HG02938 (cell line): ENCODE measurements around the gene RRP36.
"Not testable (repeated sequence)": the region's sequence is repeated elsewhere in the genome, so short reads cannot be mapped to it uniquely, and the experiment has no call there.

ENCODE experiments used
- ATAC-seq: cut with Tn5 transposase; IDR thresholded peaks from one replicate; pipeline ENCODE4 v1.9.1; 2021; ENCODE audit warnings: mild to moderate bottlenecking, moderate library complexity; ENCODE audit not compliant: unreplicated experiment

Gene RRP36, protein sequence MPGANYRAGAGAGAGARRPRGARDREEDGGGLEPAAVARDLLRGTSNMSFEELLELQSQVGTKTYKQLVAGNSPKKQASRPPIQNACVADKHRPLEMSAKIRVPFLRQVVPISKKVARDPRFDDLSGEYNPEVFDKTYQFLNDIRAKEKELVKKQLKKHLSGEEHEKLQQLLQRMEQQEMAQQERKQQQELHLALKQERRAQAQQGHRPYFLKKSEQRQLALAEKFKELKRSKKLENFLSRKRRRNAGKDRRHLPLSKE

DNA sequence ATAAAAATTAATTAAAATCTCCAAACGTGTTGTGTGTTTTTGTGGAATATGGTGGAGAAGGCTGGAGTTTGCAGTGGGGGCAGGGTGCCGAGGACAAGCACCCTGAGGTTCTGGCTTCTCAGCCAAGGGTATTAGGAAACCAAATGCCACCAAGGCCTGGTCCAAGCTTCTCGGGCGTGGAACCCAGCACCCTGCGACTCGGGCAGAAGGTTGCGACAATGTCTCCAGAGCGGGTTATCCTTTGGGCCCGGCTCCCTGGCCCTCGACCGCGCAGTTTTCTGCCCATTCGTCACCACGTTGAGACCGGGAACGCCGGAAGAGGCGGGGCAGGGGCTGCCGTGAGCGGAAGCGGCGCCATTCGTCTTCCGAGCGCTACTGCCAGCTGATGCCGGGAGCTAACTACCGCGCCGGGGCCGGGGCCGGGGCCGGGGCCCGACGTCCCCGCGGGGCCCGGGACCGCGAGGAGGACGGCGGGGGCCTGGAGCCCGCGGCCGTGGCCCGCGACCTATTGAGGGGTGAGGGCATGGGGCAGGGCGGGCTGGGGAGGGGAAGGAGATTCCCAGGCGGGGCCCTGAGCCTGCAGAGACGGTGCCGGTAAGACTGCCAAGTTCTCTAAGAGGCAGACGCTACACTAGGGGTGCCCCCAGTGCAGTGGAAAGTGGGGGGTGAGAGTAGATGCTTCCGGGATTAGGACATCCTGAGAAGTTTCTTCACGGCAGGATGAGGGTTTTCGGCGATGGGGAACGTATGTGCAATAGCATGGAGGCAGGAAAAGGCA is at the start of gene RRP36:
Gene RRP36, plus strand, starts transcription at position 354 of the 778 bp plus-strand sequence. Its CDS starts 32 bp downstream, at position 386.
- ATAC-seq: no peak

DNA sequence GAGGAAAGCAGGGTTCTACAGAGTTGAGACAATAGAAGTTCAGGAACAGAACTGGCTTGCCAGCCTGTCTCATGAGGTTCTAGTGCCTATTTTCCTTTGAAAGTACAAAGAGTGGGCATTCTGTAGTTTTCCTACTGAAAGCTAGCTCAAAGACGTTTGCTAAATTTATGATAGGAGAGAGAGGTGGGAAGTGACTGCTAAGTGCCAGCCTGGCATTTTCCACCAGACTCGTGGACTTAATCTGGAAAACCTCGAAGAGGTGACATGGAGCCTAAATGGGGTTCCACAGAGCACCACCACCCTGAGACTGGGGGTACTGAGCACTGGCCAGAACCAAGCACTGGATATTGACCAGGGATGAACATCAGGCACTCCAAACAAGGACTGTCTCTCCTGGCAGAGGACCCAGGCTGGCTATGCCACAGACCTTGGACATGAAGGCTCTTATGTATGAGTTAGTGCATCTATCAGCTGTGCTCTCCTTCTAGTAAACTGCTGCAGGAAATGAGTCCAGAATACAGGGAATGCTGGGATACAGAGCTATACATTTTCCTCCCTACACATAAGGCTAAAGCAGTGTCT is 49.6 kb upstream of the RRP36 start:
- no peak for ATAC-seq

DNA sequence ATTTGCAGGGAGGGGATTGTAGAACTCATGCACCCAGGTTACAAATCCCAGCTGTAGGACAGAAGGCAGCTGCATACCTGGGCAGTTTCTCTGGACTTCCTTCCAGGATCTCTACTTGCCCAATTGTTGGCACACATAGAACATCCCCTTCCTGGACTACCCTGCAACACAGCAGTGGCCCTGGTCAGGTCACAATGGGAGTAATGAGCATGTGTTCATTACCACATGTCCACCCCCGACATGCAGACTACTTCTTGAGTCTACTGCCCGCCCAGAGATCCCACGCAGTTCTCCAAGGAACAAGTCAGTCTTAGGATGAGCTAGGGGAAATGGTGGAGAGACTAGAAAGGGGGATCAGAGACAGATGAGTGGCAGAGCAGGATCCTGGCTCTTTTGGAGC is 47.5 kb upstream of the RRP36 start:
- no peak for ATAC-seq

DNA sequence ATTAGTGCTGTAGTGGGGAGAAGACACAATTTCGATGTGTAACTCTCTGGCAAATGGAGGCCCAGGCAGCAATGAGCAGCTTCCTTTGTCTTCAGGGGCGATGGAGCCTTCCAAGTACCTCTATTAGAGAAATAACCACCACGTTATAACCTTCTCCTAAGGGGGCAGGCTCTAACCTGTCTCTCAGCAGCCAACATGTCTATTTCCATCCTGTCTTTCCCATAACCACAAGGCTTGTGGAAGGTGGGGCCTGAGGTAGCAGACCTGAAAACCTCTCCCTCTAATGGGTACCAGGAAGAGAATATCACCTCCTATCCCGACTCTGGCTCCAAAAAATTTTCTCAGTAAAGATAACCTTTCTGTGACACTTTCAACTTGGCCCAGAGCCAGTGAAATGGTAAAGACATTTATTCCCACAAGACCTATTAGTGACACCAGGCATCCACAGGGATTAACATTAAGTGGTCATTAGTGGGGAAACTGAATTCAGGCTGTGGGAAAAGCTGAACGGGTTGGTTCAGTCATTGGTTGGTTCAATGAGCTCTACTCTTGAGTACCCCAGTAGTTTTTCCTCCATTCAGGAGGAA is 46.4 kb upstream of the RRP36 start:
- no peak for ATAC-seq

DNA sequence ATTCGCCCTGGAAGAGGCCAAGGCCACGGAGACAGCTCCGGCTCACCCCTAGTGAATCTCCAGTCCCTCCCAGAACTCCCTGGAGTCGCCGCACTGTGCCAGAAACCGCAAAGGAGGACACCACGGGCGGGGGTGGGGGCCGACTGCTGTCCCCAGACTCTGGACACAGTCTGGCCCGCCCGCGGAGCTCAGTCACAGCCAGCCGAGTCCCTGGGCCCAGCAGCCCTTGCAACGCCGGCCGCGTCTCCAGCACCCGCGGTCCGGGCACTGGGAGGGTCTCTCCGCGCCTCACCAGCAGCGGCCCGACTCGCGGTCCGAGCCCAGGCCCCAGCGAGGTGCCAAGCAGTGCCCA is 43.0 kb upstream of the RRP36 start:
- ATAC-seq: peak; percentile 24

DNA sequence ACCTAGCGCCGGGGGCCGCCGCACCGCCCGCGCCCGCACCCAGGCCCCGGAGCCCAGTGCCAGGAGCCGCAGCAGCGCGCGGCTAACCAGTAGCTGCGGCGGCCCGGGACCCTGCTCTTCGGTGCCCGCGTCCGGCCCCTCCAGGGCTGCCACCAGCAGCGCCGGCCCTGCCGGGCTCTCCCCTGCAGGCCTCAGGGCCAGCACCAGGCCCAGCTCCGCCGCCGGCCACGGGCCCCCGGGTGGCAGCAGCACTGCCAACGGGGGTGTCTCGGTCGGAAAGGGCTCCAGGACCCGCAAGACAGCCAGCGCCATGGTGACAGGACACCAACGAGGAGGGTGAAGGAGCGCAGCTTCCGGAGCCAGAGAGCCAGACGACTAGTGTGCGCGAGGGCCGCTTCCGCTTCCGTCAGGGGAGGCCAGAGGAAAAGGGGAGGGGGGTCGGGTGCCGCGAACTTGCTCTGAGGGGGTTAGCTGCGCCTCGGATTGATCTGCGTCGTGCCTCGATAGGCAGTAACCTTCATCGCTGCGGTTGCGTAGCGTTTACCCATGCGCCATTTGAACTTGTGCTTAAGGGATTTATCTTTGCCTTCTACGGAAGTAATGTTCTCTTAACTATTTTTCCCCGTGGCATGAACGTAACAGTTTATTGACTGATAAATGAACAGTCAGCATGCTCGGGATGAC is 42.4 kb upstream of the RRP36 start, which contains the start of gene PEX6:
Gene PEX6, minus strand, starts transcription at position 343 of the 684 bp plus-strand sequence. Its CDS starts 31 bp downstream, at position 312.
- ATAC-seq: peak; percentile 86

DNA sequence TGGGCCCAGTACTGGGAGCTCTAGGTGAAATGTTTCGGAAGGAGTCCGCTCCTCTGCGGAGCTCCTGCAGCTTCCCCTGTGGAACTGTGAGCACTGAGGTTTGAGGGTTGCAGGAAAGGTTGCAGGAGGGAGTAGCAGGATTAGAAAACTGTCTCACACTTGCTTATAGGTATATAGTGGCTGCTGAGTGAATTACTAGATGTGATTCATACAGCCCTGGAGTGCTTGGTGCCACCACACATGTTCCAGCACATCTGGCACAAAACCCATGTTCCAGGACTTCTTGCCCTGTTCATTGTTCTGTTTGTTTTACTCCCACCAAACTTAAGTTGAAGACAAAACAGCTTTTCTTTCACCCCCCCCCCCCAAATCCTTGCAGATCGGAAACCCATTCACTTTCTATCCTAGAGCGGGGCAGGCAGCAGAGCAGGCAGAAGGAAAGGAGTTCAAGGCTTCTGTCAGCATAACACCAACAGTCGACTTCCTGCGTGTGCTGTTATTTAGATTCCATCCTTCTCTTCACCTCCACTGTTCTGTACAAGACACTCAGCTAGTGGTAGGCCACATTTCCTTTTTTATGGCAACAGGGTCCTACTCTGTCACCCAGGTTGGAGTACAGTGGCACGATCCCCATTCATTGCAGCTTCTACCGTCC is 41.8 kb upstream of the RRP36 start:
- ATAC-seq: no peak

DNA sequence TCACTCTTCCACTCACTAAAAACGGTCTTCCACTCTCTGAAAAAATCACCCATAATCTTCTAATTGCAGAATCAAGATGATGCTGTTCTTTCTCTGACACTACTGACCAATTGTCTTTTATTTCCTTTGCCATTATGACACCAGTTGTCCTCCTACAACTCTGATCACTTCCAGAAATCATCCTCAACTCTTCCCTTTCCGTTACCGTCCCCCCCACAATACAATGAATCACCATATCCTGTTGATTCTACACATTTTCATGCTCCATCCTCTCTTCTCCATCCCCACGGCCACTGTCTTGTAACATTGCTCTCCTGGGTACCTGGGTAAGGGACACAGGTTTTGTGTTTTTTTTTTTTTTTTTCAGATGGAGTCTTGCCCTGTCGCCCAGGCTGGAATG is 39.6 kb upstream of the RRP36 start:
- no peak for ATAC-seq

DNA sequence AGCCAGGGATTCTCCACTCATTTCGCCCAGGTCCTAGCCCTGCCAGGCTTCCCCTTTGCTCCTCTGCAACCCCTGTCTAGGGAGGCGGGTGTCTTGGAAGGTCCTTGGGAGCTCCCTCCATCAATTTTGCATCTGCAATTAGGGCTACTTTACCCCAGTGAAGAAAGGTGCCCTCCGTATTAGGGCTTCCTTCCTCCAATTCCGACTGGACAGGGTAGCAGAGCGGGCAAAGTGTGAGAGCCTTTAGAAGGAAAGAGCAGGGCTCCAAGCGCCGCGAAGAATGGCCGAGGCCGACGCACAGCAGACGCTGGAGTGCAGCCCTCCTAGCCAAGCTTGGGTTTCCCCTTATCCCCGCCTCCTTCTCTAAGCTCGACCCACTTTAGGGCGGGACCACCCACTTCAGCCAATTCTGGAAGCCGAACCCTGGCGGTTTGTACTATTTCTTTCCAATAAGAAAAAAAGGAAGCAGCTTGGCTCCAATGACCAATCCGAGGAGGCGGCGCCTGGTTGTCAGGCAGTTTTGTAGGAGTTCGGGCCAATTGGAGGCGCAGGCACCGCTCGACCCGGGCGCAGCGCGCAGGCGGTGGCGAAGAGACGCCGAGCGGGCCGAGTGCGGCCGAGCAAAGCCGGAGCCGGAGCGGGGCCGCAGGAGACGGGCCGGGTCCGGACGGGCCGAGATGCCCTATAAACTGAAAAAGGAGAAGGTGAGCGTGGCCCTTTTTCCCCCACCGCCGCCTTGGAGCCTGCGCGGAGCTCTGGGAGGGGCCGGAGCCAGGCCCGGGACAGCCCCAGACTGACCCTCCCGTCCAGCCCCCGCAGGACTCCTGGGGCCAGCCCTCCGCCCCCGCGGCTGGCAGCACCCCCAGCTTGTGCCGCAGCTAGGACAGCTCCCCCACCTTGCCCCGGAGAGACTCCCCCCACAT is 37.2 kb upstream of the RRP36 start, which contains the start of gene PPP2R5D:
Gene PPP2R5D, plus strand, starts transcription at position 570 of the 923 bp plus-strand sequence. Its CDS starts 108 bp downstream, at position 678.
- peak; percentile 95 for ATAC-seq

DNA sequence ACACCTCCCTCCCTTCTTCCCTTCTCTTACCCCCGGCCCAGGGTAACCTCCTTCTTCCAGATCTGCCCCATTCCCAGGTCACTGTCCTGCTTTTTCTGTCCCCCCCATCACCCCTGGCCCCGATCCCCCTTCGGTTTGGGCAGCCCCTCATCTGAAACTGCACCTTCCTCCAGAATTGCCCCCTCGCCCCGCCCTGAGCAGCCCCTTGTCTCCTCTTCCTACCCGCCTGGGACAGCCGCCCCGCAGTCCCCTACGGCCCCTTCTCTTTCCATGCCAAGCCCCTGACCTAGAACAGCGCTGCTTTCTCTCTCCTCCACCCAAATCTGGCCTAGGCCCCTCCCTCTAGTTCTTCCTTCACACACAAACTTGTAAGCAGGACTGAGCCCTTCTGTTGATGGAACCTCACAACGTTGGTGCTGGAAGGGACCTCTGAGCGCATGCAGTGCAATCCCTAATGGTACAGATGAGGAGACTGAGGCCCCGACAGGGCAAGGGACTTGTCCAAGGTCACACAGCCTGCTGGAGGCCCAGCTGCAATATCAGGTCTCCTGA is 36.4 kb upstream of the RRP36 start:
- no peak for ATAC-seq

DNA sequence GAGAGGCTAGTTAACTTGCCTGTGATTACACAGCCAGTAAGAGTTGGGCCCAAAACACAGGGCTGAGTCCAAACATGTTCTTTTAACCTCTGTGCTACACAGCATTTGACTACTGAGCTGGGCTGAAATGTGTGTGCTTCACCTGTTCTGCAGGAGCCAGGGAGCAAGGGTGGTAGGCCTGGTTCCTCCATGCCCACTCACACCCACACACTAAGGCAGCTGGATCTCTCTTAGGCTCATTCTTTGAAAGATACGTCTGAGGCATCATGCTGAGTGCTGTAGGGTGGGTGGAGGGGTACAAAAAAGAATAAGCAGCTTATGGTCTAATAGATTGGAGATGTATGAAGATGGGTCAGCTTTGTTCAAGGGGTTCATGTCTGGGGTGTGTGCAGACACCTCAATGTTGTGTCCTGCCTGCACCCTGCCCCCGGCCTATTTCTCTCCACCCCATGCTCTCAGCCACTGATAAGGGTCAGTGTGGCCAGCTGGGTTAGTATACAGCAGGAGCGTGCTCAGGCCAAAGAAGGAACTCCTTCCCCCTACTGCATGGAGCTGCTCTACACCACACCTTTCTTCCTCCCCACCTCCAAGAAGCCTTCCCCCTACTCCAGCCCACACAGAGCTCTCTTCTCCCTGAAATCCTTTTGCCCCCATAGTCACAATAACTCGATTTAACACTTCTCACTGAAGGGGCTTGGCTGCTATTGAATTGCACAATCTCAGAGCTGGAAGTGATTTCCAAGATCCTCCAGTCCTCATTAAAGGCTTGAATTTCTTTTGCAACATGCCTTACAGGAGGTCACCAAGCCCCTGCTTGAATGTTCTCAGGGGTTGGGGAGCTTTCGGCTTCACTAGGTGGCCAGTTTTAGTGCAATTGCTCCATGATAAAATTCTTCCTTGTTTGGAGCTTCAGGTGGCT is 33.6 kb upstream of the RRP36 start:
- no peak for ATAC-seq

DNA sequence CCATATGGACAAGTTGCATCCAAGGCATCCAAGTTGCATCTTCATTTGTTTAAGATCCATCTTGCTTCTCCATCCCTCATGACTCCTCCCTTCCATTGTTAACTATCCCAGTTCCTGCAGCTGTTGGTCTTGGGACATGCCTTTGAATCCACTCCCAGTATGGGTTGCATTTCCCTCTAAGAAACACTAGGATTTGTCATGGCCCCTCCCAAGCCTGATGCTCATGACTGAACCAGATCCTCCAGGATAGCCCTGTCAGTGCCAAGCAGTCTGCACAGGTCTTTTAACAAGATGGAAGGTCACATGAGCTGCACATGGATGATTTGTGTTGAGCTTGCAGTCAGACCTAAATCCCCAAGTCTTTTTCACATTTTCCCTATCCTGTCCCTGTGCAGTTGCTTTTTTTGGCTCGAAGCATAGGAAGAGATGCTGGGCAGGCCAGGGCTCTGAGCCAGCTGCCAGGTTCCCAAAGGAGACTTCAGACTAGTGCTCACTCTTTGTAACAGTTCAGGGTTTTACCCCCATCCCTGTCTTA is 32.9 kb upstream of the RRP36 start:
- ATAC-seq: no peak

DNA sequence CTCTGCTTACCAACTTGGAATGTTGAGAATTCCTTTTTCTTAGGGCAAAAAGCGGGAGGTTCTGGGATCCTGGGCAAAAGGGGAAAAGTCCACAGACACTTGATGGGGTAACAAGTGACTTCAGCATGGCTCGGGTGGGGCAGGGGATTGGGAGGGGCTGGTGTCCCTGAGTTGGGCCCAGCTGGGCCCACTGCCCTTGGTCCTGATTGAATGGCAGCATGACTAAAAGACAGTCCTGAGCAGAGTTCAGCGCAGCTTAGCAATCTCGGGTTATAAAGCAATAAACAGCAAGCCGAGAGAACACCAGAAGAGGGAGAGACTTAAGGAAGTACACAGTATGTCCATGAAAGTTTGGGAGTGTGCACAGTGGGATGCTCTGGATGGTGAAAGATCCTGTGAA is 31.5 kb upstream of the RRP36 start:
- ATAC-seq: no peak

DNA sequence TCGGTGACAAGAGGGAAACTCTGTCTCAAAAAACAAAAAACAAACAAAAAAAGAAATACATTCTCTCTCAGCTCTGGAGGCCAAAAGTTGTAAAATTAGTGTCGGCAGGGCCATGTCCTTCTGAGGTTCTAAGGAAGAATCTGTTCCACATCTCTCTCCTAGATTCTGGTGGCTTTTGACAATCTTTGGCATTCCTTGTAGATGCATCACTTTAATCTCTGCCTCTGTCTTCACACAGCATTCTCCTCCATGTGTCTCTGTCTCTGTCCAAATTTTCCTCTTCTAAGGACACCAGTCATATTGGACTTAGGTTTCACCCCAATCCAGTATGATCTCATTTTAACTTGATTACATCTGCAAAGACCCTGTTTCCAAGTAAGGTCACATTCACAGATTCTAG is 28.0 kb upstream of the RRP36 start:
- ATAC-seq: no peak

DNA sequence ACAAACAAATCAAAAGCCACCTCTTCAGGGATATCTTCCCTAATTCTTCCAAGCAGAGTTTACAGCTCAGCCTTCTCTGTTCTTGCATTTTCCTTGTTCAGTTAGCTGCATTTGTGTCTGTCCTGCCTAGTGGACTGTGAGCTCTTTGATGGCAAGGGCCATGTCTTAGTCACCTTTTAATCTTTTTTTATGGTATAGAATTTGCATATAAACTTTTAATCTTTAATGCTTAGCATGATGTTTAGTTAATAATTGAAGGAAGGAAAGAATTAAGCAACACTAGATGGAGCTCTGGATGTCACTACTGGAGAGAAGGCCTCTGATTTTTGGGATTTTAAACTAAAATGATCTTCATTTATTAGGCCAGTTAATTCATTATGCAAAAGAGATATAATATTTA is 24.9 kb upstream of the RRP36 start:
- no peak for ATAC-seq

DNA sequence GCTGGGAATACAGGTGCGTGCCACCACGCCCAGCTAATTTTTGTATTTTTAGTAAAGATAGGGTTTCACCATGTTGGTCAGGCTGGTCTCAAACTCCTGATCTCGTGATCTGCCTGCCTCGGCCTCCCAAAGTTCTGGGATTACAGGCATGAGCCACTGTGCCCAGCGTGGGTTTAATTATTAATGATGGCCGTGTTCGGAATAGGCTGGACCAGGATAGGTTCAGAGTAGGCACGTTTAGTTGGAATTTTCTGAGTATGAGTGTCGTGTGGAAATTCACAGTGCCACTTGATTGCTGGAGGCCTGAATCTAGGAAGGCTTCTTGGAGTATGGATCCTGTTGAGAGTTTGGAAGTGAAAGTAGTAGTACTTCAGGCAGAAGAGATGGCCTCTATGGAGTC is 23.2 kb upstream of the RRP36 start:
- ATAC-seq: not testable (repeated sequence)

DNA sequence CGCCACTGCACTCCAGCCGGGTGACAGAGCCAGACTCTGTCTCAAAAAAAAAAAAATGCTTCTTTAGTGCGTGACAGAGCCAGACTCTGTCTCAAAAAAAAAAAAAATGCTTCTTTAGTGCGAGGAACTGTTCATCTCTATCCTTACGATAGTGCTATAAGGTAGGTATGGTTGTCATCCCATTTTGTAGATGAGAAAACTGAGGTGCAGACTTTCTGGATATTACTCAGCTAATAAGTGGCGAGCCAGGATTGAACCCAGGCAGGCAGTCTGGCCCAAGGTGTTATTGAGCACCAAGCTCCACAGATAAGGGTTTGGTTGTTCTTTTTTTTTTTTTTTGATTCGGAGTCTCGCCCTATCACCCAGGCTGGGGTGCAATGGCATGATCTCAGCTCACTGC is 19.6 kb upstream of the RRP36 start:
- ATAC-seq: no peak

DNA sequence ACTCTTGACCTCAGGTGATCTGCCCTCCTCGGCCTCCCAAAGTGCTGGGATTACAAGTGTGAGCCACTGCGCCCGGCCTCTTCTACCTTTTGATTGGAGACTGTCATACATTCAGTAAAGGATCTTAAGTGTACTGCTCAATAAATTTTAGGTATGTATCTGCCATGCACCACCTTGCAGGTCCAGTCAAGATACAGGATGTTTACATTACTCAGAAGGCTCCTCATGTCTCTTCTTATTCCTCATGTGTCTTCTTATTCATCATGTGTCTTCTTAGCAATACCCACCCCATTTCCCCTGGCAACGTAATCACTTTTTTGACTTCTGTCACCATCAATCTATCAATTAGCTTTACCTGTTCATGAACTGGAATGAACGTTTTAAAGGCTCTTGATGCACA is 15.6 kb upstream of the RRP36 start:
- ATAC-seq: no peak
